CD4-positive, alpha-beta T cell treated with Interleukin-10 for 1 hour (primary cell): Measurements from ENCODE around the gene ZNF451.

Source experiments
- DNase-seq: peaks from one replicate; pipeline ENCODE4 v3.0.0-alpha.2; 2020

Gene ZNF451

DNA sequence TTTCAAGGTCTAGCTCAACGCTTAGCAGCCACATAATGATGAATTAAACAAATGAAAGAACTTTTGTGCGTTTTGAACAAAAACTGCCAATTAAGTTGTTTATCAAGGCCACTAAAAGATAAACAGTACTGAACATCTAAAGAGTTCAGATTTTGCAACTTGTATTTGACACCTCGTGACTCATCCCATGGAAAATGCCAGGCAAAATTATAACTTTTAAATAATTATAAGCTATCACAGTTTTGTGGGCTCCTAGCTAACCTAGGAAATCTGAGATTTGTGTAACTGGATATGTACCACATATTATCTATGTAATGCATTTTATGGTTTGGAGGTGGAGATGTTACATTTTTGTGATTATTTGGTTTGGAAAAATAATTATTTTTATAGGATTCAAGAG is 72.5 kb downstream of the ZNF451 start:
- DNase-seq: no peak

GRCh38 chr6:57163956-57164355 is 74.0 kb downstream of the ZNF451 start:
- DNase-seq: no peak

DNA sequence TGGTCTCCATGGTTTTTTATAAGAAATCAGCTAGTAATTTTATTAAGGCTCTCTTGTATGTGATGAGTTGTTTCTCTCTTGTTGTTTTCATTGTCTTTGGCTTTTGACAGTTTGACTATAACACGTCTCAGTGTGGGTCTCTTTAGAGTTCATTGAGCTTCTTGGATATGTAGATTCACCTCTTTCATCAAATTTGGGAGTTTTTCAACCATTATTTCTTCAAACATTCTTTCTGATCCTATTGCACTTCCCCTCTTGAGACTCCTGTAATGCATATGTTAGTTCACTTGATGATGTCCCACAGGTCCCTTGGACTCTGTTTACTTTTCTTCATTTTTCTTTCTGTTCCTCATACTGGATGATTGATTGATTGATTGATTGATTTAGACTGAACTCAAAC is 75.1 kb downstream of the ZNF451 start:
- DNase-seq: no peak

GRCh38 chr6:57172136-57173055 is 82.4 kb downstream of the ZNF451 start, which contains the start of gene BAG2:
TSS of gene BAG2 (plus strand) at chr6:57172326. CDS start at chr6:57172698, 372 bp downstream.
- DNase-seq: peak; percentile 89

DNA sequence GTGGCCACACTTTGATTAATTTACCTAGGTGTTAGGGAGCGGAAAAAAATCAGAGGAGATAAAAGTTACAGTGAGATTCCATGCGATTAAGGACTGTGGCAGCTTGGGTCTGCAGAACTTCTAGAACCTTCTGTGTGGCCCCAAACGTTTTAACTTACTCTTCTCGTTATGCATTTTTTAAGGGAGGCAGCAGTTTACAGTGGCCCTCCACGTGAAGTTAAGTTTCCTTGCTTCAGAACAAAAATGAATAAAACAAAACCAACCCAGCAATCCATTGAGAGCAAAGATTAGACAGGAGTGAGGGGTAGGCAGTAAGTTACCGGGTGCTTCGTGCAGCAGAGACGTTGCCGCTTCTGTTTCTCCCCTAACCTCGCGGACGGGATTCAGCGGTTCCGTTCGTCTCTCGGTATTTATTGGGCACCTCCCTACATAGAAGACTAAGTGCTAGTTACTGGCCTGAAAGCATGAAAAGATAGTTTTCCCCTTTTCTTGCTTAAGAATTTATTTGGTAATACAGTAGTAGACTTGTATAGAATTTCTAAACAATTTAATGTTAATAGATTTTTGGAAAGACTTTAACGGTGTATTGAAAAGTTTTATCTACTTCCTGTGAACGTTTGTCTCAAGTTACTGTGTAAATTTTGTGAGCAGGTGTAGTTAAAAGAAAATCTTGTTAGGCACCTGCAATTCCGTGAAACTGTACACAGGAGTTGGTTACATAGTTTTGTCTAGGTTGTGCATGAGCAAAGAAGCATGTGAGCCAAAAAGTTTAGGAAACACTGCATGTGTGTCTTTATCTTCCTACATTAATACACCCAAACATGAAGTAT is 83.3 kb downstream of the ZNF451 start:
- peak; percentile 37 for DNase-seq

DNA sequence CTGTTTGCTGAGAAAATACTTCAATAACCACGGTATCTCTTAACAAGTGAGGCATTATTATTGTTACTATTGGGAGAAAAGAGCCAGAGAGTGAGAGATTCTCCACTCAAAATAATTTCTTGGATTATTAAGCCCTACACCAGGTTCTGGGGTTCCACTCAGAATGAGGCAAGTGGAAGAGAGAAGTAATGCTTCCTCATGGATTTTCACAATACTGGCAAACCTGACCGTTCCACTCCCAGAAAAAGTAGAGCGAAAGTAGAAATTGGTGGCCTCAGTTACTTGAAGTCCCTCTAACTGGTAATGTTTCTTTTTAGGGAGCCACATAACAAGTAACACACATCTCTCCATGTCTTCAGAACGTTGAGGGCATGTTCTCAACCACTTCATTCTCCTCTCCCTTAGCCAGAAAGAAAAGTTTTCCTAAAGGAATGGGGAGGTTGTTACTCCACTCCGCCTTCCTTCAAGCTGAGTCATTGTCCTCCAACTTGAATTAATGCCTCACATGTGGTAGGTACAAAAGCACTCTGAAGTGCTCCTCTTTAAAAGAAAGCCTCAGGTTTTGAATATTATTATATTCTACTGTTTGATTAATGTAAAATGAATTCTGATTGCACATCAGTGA is 84.0 kb downstream of the ZNF451 start:
- DNase-seq: no peak

DNA sequence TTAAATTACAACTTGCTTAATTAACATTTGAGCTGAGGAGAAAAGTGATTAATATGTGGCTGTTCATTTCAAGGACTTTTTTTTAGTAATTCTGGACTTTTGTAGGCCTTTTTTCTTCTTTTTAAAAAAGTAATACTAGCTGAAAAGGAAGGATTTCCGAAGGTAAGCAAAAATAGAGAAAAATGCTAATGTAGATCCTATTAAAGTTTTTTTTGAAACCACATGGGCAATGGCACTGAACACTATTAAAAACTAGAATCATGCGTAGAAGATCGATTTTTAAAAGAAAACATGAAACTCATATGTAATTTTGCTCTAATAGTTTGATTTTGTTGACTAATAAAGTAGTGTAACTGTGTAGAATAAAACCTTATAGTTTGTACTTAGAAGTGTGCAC is 84.5 kb downstream of the ZNF451 start:
- DNase-seq: no peak

DNA sequence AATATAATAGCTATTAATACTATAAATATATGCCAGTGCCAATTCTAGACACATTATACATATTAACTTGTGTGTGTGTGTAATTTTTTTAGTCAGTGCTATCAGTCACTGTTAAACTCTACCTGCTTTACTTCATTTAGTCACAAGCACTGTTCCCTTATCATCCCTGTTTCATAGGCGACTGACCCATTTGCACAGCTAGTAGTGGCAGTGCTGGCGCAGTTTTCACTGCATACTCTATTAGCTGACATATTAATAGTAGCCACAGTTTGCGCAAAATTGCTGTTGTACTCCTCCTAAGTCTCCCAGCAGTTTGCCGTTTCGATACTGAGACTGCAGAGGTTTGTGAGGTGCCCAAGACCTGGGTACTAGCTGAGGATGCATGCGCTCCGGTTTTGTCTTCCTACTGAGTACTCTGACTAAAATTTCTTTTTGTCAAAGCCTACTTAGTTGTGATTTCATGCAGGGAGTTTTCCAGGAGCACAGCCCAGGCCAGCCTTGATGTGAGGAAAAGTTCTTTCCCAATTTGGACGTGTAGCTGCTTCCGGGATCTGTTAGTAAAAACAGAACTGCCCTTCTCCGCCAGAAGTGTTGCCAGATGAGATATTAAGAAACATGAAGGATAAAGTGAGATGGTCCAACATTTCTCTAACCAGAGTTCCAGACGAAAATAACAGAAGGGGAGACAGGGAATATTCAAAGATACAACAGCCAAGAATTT is 87.7 kb downstream of the ZNF451 start:
- no peak for DNase-seq

DNA sequence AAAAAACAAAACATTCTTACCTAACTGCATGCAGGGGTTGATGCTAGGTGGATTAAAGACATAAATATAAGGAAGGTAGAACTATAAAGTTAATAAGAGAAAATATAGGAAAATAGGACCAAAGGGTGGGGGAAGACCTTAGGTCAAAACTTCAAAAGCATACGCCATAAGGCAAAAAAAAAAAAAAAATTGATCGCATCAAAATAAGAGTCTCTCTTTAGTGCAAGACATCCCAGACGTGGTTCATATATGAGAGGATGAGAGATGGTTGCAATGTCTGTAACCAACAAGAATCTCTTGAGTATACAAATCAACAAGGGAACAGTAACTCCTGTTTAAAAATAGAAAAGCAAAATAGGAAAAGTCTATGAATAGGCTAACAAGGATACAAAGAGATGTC is 90.6 kb downstream of the ZNF451 start:
- no peak for DNase-seq

DNA sequence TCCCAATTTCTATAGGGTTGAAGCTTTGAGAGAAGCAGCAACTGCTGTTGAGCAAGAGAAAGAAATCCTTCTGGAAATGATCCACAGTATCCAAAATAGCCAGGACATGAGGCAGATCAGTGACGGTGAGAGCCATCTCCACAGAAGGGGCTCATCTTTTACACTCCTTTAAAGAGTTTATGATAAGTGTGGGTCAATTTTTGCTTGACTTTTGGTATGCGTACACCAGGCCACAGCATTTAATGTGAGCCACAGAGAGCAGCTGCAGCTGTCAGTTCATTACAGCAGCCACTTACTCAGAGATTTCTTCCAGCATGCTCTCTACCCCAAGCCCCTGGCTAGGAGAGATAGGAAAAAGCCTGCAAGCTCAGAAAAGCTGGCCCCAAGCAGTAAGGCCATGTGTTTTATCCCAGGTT is 92.0 kb downstream of the ZNF451 start:
- DNase-seq: no peak

GRCh38 chr6:57183336-57183735 is 93.3 kb downstream of the ZNF451 start:
- no peak for DNase-seq

DNA sequence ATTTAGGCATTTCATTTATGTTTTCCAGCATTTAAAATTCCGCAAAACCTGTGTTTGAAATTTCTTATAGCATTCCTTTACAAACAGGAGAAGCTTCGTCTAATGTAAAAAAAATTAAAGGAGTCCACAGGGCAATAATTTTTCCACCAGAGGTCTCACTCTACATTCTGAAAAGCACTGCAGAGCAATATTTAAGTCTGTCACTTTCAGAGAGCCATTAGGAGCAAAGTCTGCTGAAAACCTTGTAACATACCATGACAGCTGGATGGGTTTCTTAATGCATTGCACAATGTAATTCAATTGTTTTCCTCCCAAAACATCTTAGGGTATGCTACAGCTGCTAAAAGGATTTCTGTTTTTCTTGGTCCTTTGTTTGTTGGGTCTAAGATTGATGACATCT is 100.2 kb downstream of the ZNF451 start:
- no peak for DNase-seq

DNA sequence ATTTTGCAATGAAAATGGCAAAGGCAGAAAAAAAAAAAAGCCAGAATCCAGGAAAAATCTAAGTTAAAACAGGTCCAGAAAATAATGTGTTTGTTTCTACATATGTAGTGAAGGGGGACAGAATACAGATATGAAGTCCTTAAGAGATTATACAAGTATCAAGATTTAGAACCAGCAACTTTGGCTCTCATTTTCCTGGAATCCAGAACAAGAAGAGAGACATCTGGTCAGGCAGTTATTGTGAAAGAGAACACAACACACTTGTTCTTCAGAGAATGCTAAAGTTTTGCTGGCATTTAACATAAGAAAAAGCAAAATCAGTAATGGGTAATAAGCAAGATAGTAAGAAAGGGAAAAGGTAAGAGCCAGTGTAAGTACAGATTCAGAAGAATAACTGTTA is 103.2 kb downstream of the ZNF451 start:
- no peak for DNase-seq

- no peak for DNase-seq
Measured at GRCh38 chr6:57195457-57195856, 105.5 kb downstream of the ZNF451 start.

GRCh38 chr6:57198926-57199636 is 109.1 kb downstream of the ZNF451 start:
- DNase-seq: no peak

GRCh38 chr6:57201718-57202117 is 111.7 kb downstream of the ZNF451 start:
- DNase-seq: no peak

GRCh38 chr6:57205550-57206328 is 115.8 kb downstream of the ZNF451 start:
- no peak for DNase-seq

DNA sequence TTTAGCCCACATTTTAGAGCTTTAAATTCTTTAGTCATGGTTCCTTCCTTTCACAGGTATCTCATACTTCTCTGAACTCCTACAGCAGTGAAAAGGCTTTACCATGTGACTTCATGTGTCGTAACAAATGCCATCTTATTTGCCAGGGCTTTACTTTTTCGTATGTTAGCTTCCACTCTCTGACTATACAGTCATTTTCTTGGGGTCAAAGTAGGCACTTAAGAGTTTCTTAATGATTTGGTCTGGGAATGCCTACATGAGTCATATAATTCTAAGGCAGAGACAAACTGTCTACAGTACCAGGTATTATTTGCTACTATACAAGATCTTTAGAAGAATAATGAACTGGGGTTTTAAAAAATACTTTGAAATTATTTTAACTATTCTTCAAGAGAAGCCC is 117.2 kb downstream of the ZNF451 start:
- DNase-seq: no peak

- no peak for DNase-seq
Measured at GRCh38 chr6:57207872-57208271, 117.9 kb downstream of the ZNF451 start.

DNA sequence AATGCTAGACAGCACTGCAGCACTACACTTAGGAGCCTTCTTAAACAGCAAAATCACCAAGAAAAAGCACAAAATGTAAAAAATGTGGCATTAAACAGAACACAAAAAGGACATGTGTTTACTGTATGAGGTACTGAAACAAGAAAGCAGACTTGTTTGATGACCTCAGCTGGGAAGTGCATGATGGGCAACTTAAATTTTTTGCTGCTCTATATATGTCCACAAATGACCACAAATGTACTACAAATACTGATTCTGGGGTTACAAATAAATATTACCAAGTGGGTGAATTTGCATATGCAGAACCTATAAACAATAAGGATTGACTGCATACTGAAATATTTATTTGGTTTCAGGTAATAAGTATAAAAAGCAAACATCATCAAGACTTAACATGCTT is 119.0 kb downstream of the ZNF451 start:
- no peak for DNase-seq

- no peak for DNase-seq
Measured at GRCh38 chr6:57210060-57210459, 120.1 kb downstream of the ZNF451 start.
